Measurements from ENCODE around the gene ZNF462.

- no peak for TF ChIP-seq REST (IDR thresholded peaks at IDR 0.05)
- TF ChIP-seq NR3C1 (IDR thresholded peaks at IDR 0.05) = no peak
- no peak for TF ChIP-seq CTCF (IDR thresholded peaks at IDR 0.05)
- TF ChIP-seq ELK1 (IDR thresholded peaks at IDR 0.05; ENCODE audit: low read depth, low read length) = no peak
- no peak for TF ChIP-seq BHLHE40 (IDR thresholded peaks at IDR 0.05; ENCODE audit: low read depth, low read length)
- TF ChIP-seq GATA3 (IDR thresholded peaks at IDR 0.05; ENCODE audit: borderline replicate concordance) = no peak
- TF ChIP-seq, protein P1, sequence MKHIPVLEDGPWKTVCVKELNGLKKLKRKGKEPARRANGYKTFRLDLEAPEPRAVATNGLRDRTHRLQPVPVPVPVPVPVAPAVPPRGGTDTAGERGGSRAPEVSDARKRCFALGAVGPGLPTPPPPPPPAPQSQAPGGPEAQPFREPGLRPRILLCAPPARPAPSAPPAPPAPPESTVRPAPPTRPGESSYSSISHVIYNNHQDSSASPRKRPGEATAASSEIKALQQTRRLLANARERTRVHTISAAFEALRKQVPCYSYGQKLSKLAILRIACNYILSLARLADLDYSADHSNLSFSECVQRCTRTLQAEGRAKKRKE (CRISPR knock-in tag; IDR thresholded peaks at IDR 0.05; ENCODE audit: low read depth) = no peak
- TF ChIP-seq CHD4 (IDR thresholded peaks at IDR 0.05; ENCODE audit: borderline replicate concordance) = no peak
- no peak for TF ChIP-seq MAX (IDR thresholded peaks at IDR 0.05)
- no peak for TF ChIP-seq POLR2AphosphoS2 (conservative IDR thresholded peaks at IDR 0.05; ENCODE audit: low read length)
- TF ChIP-seq JUNB (IDR thresholded peaks at IDR 0.05) = no peak
- no peak for TF ChIP-seq KDM1A (IDR thresholded peaks at IDR 0.05; ENCODE audit: low read depth)
- no peak for TF ChIP-seq EP300 (IDR thresholded peaks at IDR 0.05)
- TF ChIP-seq CHD2 (IDR thresholded peaks at IDR 0.05; ENCODE audit: low read length, partially characterized antibody) = no peak
Observed at GRCh38 chr9:106875529-106875928, 12.6 kb downstream of the ZNF462 start.
